Fibroblast of the aortic adventitia (primary cell): Measurements from ENCODE around the gene ZDHHC20. TPM values are rescaled to one million over a fixed set of nuclear protein-coding genes. Genes with fewer than 3 reads are reported as not detected.

ENCODE experiments used
- DNase-seq: peaks from one replicate; pipeline ENCODE4 v3.0.0-alpha.2; 2010; ENCODE audit warnings: low read depth
- H3K4me3 ChIP-seq: 2 replicates; pipeline ENCODE4 v1.5.1; 2011; ENCODE audit warnings: low read depth, mild to moderate bottlenecking, control low read depth, low read length, moderate library complexity
- total RNA-seq: library from RNA; depleted of rRNA; stranded (reverse); fragments of >200 nt; gene quantifications from 2 replicates; pipeline ENCODE4 v1.2.3, GENCODE V29; 2012; ENCODE audit warnings: low replicate concordance
- TF ChIP-seq, protein P1 (sequence below): IDR thresholded peaks from 2 replicates; pipeline ENCODE4 v1.5.1; 2011; ENCODE audit warnings: mild to moderate bottlenecking, low read length, control low read depth, inconsistent platforms; ENCODE audit not compliant: insufficient read depth

The ZDHHC20 gene
- total RNA-seq, 1 donor = 108 TPM

DNA sequence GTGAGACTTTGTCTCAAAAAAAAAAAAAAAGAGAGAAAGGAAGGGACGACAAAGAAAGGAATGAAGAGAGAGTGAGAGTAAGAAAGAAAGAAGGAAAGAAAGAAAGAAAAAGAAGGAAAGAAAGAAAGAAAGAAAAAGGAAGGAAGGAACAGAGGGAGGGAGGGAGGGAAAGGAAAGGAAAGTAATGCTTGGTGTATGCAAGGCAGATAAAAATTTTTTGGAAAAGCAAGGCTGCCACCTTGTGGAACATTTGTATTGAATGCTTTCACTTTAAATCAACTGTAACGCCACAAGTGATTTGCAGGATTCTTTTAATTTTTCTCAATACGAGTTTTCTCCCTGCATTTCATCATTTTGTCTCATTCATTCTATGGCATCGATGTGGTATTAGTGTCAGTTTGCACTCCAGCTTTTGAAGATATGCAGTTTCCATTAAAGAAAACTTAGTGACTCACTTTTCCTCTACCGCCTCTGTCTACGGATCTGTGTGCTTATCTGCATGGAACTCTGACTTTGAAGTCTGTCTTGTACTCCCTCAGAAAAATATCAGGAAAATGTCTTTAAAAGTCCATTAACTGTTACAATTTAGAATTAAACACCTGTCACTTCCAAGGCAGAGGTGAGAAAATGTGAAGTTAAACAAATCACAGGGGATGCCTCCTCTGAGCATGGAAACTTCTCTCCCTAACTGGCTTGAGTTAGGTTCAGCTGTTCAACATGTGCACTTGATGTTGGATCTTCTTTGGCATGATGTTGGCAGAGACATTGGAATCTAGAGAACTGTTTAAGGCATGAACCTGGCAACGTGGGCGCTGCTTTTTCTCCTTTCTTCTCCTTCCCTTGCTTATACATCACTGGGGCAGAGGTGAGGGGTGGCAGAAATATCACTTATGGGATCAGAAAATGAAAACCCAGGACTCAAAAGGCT, 20.0 kb upstream of the ZDHHC20 start:
- H3K4me3 ChIP-seq = peak overlapping the region; percentile 57
- TF ChIP-seq, protein P1, sequence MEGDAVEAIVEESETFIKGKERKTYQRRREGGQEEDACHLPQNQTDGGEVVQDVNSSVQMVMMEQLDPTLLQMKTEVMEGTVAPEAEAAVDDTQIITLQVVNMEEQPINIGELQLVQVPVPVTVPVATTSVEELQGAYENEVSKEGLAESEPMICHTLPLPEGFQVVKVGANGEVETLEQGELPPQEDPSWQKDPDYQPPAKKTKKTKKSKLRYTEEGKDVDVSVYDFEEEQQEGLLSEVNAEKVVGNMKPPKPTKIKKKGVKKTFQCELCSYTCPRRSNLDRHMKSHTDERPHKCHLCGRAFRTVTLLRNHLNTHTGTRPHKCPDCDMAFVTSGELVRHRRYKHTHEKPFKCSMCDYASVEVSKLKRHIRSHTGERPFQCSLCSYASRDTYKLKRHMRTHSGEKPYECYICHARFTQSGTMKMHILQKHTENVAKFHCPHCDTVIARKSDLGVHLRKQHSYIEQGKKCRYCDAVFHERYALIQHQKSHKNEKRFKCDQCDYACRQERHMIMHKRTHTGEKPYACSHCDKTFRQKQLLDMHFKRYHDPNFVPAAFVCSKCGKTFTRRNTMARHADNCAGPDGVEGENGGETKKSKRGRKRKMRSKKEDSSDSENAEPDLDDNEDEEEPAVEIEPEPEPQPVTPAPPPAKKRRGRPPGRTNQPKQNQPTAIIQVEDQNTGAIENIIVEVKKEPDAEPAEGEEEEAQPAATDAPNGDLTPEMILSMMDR = peak; percentile 53

GRCh38 chr13:21476893-21477472, 17.9 kb upstream of the ZDHHC20 start:
- peak overlapping the region; percentile 47 for H3K4me3 ChIP-seq
- TF ChIP-seq, protein P1 = peak; percentile 99
- peak; percentile 84 for DNase-seq

More for the DNA sequence above, 20.0 kb upstream of the ZDHHC20 start:
- DNase-seq = peak; percentile 90

DNA sequence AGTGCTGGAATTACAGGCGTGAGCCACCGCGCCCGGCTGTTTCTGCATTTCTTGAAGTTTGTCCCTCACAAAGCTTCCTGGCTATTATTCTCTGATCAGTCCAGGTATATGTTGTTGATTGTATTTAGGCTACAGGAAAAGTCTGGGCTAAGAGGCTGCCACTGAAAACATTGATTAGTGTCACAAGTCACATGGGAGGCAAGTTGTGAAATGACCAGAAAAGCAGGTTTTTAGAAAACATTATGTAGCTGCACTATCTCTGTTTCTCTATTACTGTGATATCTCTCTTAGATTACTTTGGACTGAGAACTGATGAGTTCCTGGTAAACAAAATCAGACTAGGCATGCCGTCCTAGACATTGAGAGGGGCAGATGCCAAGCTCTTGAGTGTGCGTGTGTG, 16.0 kb upstream of the ZDHHC20 start:
- H3K4me3 ChIP-seq = no peak overlapping the region
- DNase-seq = no peak
- TF ChIP-seq, protein P1 = no peak

- TF ChIP-seq, protein P1 = no peak
- DNase-seq = no peak
- H3K4me3 ChIP-seq = no peak overlapping the region
Measured at GRCh38 chr13:21470785-21471184, 11.7 kb upstream of the ZDHHC20 start.

GRCh38 chr13:21466527-21466926, 7.4 kb upstream of the ZDHHC20 start:
- TF ChIP-seq, protein P1 = no peak
- H3K4me3 ChIP-seq = no peak overlapping the region
- no peak for DNase-seq

GRCh38 chr13:21465710-21466160, 6.6 kb upstream of the ZDHHC20 start:
- TF ChIP-seq, protein P1 = no peak
- DNase-seq = no peak
- H3K4me3 ChIP-seq = no peak overlapping the region
